ENCODE data around the gene TPPP3.
"Not testable (repeated sequence)": the region's sequence is repeated elsewhere in the genome, so short reads cannot be mapped to it uniquely, and the experiment has no call there.

DNA sequence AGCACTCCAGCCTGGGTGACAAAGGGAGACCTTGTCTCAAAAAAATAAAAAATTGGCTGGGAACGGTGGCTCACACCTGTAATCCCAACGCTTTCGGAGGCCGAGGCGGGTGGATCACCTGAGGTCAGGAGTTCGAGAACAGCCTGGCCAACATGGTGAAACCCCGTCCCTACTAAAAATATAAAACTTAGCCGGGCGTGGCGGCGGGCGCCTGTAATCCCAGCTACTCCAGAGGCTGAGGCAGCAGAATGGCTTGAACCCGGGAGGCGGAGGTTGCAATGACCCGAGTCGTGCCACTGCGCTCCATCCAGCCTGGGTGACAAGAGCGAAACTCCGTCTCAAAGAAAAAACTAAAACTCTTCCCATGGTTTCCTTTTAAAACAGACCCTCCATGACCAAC, 22.1 kb upstream of the TPPP3 start:
- TF ChIP-seq, protein P1, sequence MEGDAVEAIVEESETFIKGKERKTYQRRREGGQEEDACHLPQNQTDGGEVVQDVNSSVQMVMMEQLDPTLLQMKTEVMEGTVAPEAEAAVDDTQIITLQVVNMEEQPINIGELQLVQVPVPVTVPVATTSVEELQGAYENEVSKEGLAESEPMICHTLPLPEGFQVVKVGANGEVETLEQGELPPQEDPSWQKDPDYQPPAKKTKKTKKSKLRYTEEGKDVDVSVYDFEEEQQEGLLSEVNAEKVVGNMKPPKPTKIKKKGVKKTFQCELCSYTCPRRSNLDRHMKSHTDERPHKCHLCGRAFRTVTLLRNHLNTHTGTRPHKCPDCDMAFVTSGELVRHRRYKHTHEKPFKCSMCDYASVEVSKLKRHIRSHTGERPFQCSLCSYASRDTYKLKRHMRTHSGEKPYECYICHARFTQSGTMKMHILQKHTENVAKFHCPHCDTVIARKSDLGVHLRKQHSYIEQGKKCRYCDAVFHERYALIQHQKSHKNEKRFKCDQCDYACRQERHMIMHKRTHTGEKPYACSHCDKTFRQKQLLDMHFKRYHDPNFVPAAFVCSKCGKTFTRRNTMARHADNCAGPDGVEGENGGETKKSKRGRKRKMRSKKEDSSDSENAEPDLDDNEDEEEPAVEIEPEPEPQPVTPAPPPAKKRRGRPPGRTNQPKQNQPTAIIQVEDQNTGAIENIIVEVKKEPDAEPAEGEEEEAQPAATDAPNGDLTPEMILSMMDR (IDR thresholded peaks at IDR 0.05): not testable (repeated sequence)
- TF ChIP-seq POLR2AphosphoS5 (IDR thresholded peaks at IDR 0.05): not testable (repeated sequence)

Measured in esophagus muscularis mucosa (tissue), 3 donors.